ENCODE measurements around the gene PTGFR. TPM values are rescaled to one million over a fixed set of nuclear protein-coding genes. Genes with fewer than 3 reads are reported as not detected.

Gene PTGFR
- total and polyA plus RNA-seq, 4 donors = 0.36 to 44.3 (median 3.9) TPM; not detected in 1

- ATAC-seq (ENCODE audit: low FRiP score) (no peak), DNase-seq (no peak)
- Histone ChIP-seq H3K27ac (ENCODE audit: low read depth in 1 of 2, low read length in 2 of 2) (no peak overlapping the region), H3K36me3 (ENCODE audit: control insufficient read depth in 1 of 2, insufficient read depth in 2 of 2, low read length in 1 of 2) (no peaks in the 10 kb centered on the region), H3K4me3 (ENCODE audit: low read length in 2 of 2) (no peak overlapping the region), H3K4me1 (ENCODE audit: control insufficient read depth in 1 of 2, insufficient read depth in 2 of 2, low read length in 2 of 2) (no peaks in the 10 kb centered on the region), H3K27me3 (ENCODE audit: control insufficient read depth in 1 of 2, insufficient read depth in 2 of 2, low read length in 1 of 2) (no peaks in the 10 kb centered on the region), H3K9me3 (ENCODE audit: control insufficient read depth, low read length) (no peaks in the 10 kb centered on the region)
- WGBS, 2 donors = 70 to 76% methylated on average over 1 of the region's 1 CpG
- intact Hi-C loops (cut with DNase I) = no loop called here
These were observed 95.8 kb downstream of the PTGFR start for GRCh38 chr1:78586572-78586971.

- Histone ChIP-seq H3K4me3 (ENCODE audit: low read length in 2 of 2) (no peak overlapping the region), H3K9me3 (ENCODE audit: control insufficient read depth, low read length) (no peaks in the 10 kb centered on the region), H3K27me3 (ENCODE audit: control insufficient read depth in 1 of 2, insufficient read depth in 2 of 2, low read length in 1 of 2) (no peaks in the 10 kb centered on the region), H3K27ac (ENCODE audit: low read depth in 1 of 2, low read length in 2 of 2) (no peak overlapping the region), H3K36me3 (ENCODE audit: control insufficient read depth in 1 of 2, insufficient read depth in 2 of 2, low read length in 1 of 2) (no peaks in the 10 kb centered on the region), H3K4me1 (ENCODE audit: control insufficient read depth in 1 of 2, insufficient read depth in 2 of 2, low read length in 2 of 2) (no peaks in the 10 kb centered on the region)
- DNase-seq (no peak), ATAC-seq (ENCODE audit: low FRiP score) (no peak)
- intact Hi-C loops (cut with DNase I) = no loop called here
- 44 to 52% methylated on average over 1 of the region's 1 CpG for WGBS, 2 donors
These were observed 96.4 kb downstream of the PTGFR start for GRCh38 chr1:78587211-78587610.

Other genes starting within 250 kb of the PTGFR start
- 10 to 100 TPM; 22.6 to 42.2 TPM for gene IFI44L, start 129.5 kb downstream of the PTGFR start, total RNA-seq
- 1 to 10 TPM; 2.9 to 4.8 TPM for gene IFI44L, start 129.5 kb downstream of the PTGFR start, polyA plus RNA-seq
- gene IFI44, start 158.9 kb downstream of the PTGFR start, total RNA-seq = 10 to 100 TPM; 37.5 to 52.7 TPM
- gene IFI44, start 158.9 kb downstream of the PTGFR start, polyA plus RNA-seq = 10 to 100 TPM; 12.4 to 15.8 TPM